ENCODE results near the gene SLC66A3. TPM values are rescaled to one million over a fixed set of nuclear protein-coding genes. Genes with fewer than 3 reads are reported as not detected.

SLC66A3 gene
- total and polyA plus RNA-seq, 10 donors = 16.8 to 82.1 (median 37.3) TPM

- Histone ChIP-seq H3K27me3 (replicated peaks in 1 of 7) (no peaks in the 10 kb centered on the region), H3K4me1 (peaks cover 0 to 4% (median 0%) of the 10 kb centered on the region in 6 donors), H3K4me3 (no peak overlapping the region), H3K36me3 (peaks cover 0 to 88% (median 34%) of the 10 kb centered on the region in 6 donors), H3K9me3 (no peaks in the 10 kb centered on the region), H3K27ac (no peak overlapping the region)
- TF ChIP-seq POLR2A (IDR thresholded peaks at IDR 0.05) = no peak
- TF ChIP-seq, protein P1, sequence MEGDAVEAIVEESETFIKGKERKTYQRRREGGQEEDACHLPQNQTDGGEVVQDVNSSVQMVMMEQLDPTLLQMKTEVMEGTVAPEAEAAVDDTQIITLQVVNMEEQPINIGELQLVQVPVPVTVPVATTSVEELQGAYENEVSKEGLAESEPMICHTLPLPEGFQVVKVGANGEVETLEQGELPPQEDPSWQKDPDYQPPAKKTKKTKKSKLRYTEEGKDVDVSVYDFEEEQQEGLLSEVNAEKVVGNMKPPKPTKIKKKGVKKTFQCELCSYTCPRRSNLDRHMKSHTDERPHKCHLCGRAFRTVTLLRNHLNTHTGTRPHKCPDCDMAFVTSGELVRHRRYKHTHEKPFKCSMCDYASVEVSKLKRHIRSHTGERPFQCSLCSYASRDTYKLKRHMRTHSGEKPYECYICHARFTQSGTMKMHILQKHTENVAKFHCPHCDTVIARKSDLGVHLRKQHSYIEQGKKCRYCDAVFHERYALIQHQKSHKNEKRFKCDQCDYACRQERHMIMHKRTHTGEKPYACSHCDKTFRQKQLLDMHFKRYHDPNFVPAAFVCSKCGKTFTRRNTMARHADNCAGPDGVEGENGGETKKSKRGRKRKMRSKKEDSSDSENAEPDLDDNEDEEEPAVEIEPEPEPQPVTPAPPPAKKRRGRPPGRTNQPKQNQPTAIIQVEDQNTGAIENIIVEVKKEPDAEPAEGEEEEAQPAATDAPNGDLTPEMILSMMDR (IDR thresholded peaks at IDR 0.05 in 8 of 11, conservative IDR thresholded peaks at IDR 0.05 in 3 of 11) = no peak
- no peak for TF ChIP-seq POLR2AphosphoS5 (IDR thresholded peaks at IDR 0.05)
- DNase-seq = no peak
- WGBS, 5 donors = 94 to 98% (median 97%) methylated on average over 2 of the region's 2 CpGs
- intact Hi-C loops (cut with DNase I; ENCODE audit: low total_unique reads) = no loop called here
Measured at GRCh38 chr2:11182951-11183350, 27.7 kb downstream of the SLC66A3 start.

DNA sequence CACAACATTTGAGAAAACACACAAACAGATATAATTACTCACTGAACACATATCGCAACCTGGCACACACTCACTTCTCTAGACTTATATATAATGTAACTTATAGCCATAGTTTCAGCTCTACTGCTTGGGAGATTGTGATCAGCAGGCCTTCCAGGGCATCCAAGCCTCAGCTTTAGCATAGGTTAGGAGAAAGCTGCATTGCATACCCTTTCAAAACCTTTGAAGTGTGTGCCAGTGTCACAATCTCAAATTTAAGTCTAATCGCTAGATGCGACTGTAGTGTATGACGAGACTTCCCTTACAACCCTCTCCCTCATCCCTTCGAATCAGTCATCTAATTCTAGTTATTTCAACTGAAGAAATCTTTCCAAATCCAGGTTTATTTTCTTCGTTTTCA lies 30.9 kb downstream of the SLC66A3 start:
- H3K27ac ChIP-seq = no peak overlapping the region
- DNase-seq = no peak
- no peak overlapping the region for H3K4me3 ChIP-seq
- H3K27me3 ChIP-seq (replicated peaks in 1 of 7) = no peaks in the 10 kb centered on the region
- TF ChIP-seq, protein P1 (IDR thresholded peaks at IDR 0.05 in 8 of 11, conservative IDR thresholded peaks at IDR 0.05 in 3 of 11) = no peak
- TF ChIP-seq POLR2AphosphoS5 (IDR thresholded peaks at IDR 0.05) = no peak
- TF ChIP-seq POLR2A (IDR thresholded peaks at IDR 0.05) = no peak
- H3K36me3 ChIP-seq = peaks cover 0 to 94% (median 37%) of the 10 kb centered on the region in 6 donors
- WGBS, 5 donors = 95 to 97% (median 96%) methylated on average over 6 of the region's 6 CpGs
- peaks cover 0 to 4% (median 0%) of the 10 kb centered on the region in 6 donors for H3K4me1 ChIP-seq
- H3K9me3 ChIP-seq = no peaks in the 10 kb centered on the region
- intact Hi-C loops (cut with DNase I; ENCODE audit: low total_unique reads) = no loop called here

DNA sequence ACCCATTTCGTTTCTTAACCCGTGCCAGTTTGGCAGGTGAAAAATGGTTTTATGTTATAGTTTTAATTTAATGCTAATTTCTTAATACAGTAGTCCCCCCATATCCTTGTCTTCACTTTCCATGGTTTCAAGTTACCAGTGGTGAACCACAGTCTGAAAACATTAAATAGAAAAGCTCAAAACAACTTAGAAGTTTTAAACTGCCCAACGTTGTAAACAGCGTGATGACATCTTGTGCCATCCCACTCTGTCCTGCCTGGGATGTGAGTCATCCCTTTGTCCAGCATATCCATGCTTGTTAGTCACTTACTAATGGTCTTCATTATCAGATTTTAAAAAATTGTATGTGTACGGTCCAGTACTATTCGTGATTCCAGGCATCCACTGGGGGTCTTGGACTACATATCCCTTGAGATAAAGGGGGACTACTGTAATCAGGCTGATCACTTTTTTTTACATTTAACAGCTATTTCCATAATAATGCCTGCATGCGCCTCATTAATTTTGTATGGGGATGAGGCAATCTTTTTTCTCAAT lies 31.9 kb downstream of the SLC66A3 start:
- no peak overlapping the region for H3K4me3 ChIP-seq
- no peak for DNase-seq
- intact Hi-C loops (cut with DNase I; ENCODE audit: low total_unique reads) = no loop called here
- no peak overlapping the region for H3K27ac ChIP-seq
- peaks cover 0 to 4% (median 0%) of the 10 kb centered on the region in 6 donors for H3K4me1 ChIP-seq
- peaks cover 0 to 94% (median 40%) of the 10 kb centered on the region in 6 donors for H3K36me3 ChIP-seq
- no peaks in the 10 kb centered on the region for H3K9me3 ChIP-seq
- TF ChIP-seq POLR2AphosphoS5 (IDR thresholded peaks at IDR 0.05) = no peak
- no peak for TF ChIP-seq POLR2A (IDR thresholded peaks at IDR 0.05)
- TF ChIP-seq, protein P1 (IDR thresholded peaks at IDR 0.05 in 8 of 11, conservative IDR thresholded peaks at IDR 0.05 in 3 of 11) = no peak
- no peaks in the 10 kb centered on the region for H3K27me3 ChIP-seq (replicated peaks in 1 of 7)
- 90 to 96% (median 94%) methylated on average over 7 of the region's 7 CpGs for WGBS, 5 donors

GRCh38 chr2:11187731-11188130 lies 32.5 kb downstream of the SLC66A3 start:
- intact Hi-C loops (cut with DNase I; ENCODE audit: low total_unique reads) = no loop called here
- H3K27me3 ChIP-seq (replicated peaks in 1 of 7) = no peaks in the 10 kb centered on the region
- WGBS, 5 donors = 63 to 93% (median 77%) methylated on average over 2 of the region's 2 CpGs
- peaks cover 0 to 94% (median 41%) of the 10 kb centered on the region in 6 donors for H3K36me3 ChIP-seq
- DNase-seq = no peak
- no peak overlapping the region for H3K4me3 ChIP-seq
- TF ChIP-seq POLR2AphosphoS5 (IDR thresholded peaks at IDR 0.05) (no peak), POLR2A (IDR thresholded peaks at IDR 0.05) (no peak)
- TF ChIP-seq, protein P1 (IDR thresholded peaks at IDR 0.05 in 8 of 11, conservative IDR thresholded peaks at IDR 0.05 in 3 of 11) = no peak
- H3K27ac ChIP-seq = no peak overlapping the region
- H3K4me1 ChIP-seq = peaks cover 0 to 4% (median 0%) of the 10 kb centered on the region in 6 donors
- H3K9me3 ChIP-seq = no peaks in the 10 kb centered on the region

Measured in spleen (tissue), 11 donors.